Neuronal stem cell (in vitro differentiated cells): ENCODE data around the gene MYO15B.

Experiments used
- DNase-seq: peaks from one replicate; pipeline ENCODE4 v3.0.0-alpha.2; 2013; ENCODE audit warnings: low spot score
- H2AFZ ChIP-seq: one replicate; pipeline ENCODE4 v1.6.1; 2013; ENCODE audit warnings: mild to moderate bottlenecking, low read length, inconsistent platforms
- H2AK5ac ChIP-seq: 2 replicates; pipeline ENCODE4 v1.6.1; 2013; ENCODE audit warnings: low read depth, mild to moderate bottlenecking, inconsistent platforms, low read length, moderate library complexity, mixed read lengths
- H2BK120ac ChIP-seq: 2 replicates; pipeline ENCODE4 v1.6.1; 2013; ENCODE audit warnings: low read depth, mild to moderate bottlenecking, inconsistent platforms, low read length, moderate library complexity, mixed read lengths
- H2BK12ac ChIP-seq: one replicate; pipeline ENCODE4 v1.6.1; 2013; ENCODE audit warnings: low read length, inconsistent platforms
- H2BK15ac ChIP-seq: 2 replicates; pipeline ENCODE4 v1.6.1; 2013; ENCODE audit warnings: mild to moderate bottlenecking, low read length, inconsistent platforms, mixed read lengths
- H2BK5ac ChIP-seq: one replicate; pipeline ENCODE4 v1.6.1; 2013; ENCODE audit warnings: inconsistent platforms, mild to moderate bottlenecking, low read length, moderate library complexity
- H3K14ac ChIP-seq: one replicate; pipeline ENCODE4 v1.6.1; 2013; ENCODE audit warnings: low read length, inconsistent platforms
- H3K18ac ChIP-seq: 2 replicates; pipeline ENCODE4 v1.6.1; 2013; ENCODE audit warnings: low read length, inconsistent platforms
- H3K23ac ChIP-seq: 2 replicates; pipeline ENCODE4 v1.6.1; 2013; ENCODE audit warnings: low read depth, mild to moderate bottlenecking, mixed read lengths, low read length, inconsistent platforms; ENCODE audit not compliant: poor library complexity
- H3K27ac ChIP-seq: replicated peaks from 3 replicates; pipeline ENCODE4 v1.5.1; 2013; ENCODE audit warnings: low read length, inconsistent platforms
- H3K27me3 ChIP-seq, 3 experiments: 2 replicates each; pipeline ENCODE4 v1.6.1; 2013; ENCODE audit warnings: low read length in 3 of 3, mild to moderate bottlenecking in 2 of 3, inconsistent platforms in 1 of 3, low read depth in 1 of 3, mixed read lengths in 1 of 3, moderate library complexity in 1 of 3; ENCODE audit not compliant: control insufficient read depth in 3 of 3, insufficient read depth in 3 of 3
- H3K36me3 ChIP-seq, 2 donors: replicated peaks in 1 of 2; 2 replicates each; pipeline ENCODE4 v1.6.1; 2013; ENCODE audit warnings: low read length in 2 of 2; ENCODE audit not compliant: control insufficient read depth in 2 of 2, insufficient read depth in 2 of 2
- H3K4ac ChIP-seq: 2 replicates; pipeline ENCODE4 v1.6.1; 2013; ENCODE audit warnings: inconsistent platforms, mild to moderate bottlenecking, low read length, moderate library complexity
- H3K4me1 ChIP-seq, 2 donors: 1 replicate in 1 of 2; 2 replicates in 1 of 2; pipeline ENCODE4 v1.6.1; 2013; ENCODE audit warnings: low read length in 2 of 2, low read depth in 1 of 2; ENCODE audit not compliant: control insufficient read depth in 2 of 2, insufficient read depth in 1 of 2
- H3K4me2 ChIP-seq: one replicate; pipeline ENCODE4 v1.6.1; 2013; ENCODE audit warnings: mild to moderate bottlenecking, low read length, inconsistent platforms; ENCODE audit not compliant: insufficient read depth, poor library complexity, severe bottlenecking
- H3K4me3 ChIP-seq, 2 donors: 2 replicates each; pipeline ENCODE4 v1.5.1; 2013; ENCODE audit warnings: low read length in 2 of 2, mild to moderate bottlenecking in 2 of 2, inconsistent platforms in 1 of 2, moderate library complexity in 1 of 2
- H3K79me1 ChIP-seq: one replicate; pipeline ENCODE4 v1.6.1; 2013; ENCODE audit warnings: low read depth, mild to moderate bottlenecking, inconsistent platforms, low read length, moderate library complexity
- H3K9ac ChIP-seq: one replicate; pipeline ENCODE4 v1.6.1; 2013; ENCODE audit warnings: mild to moderate bottlenecking, low read depth, low read length, inconsistent platforms; ENCODE audit not compliant: poor library complexity
- H3K9me3 ChIP-seq, 2 donors: replicated peaks in 1 of 2; 2 replicates each; pipeline versions ENCODE3 to v1.6.1; 2013; ENCODE audit warnings: low read length in 2 of 2, mild to moderate bottlenecking in 2 of 2, inconsistent platforms in 1 of 2, low read depth in 1 of 2, mixed read lengths in 1 of 2, moderate library complexity in 1 of 2; ENCODE audit not compliant: control insufficient read depth in 2 of 2, insufficient read depth in 1 of 2
- H4K8ac ChIP-seq: one replicate; pipeline ENCODE4 v1.6.1; 2013; ENCODE audit warnings: low read depth, mild to moderate bottlenecking, inconsistent platforms, low read length, moderate library complexity
- H4K91ac ChIP-seq: one replicate; pipeline ENCODE4 v1.6.1; 2013; ENCODE audit warnings: low read length, low read depth, mild to moderate bottlenecking, inconsistent platforms; ENCODE audit not compliant: poor library complexity
- WGBS, 2 donors: extraction: QIAGEN DNeasy Blood & Tissue Kit; methylation state at CpG; one replicate each; pipeline ENCODE4 v1.1.7; 2013; ENCODE audit warnings: missing lambda C conversion rate in 2 of 2, mixed read lengths in 1 of 2; ENCODE audit not compliant: insufficient read length in 2 of 2, insufficient replicate concordance in 1 of 2; ENCODE audit errors: extremely low coverage in 2 of 2; 5-methylcytosine and 5-hydroxymethylcytosine counted together

Gene MYO15B

GRCh38 chr17:75635610-75636202, 48.1 kb downstream of the MYO15B start:
- peaks cover 2% of the 10 kb centered on the region for H3K79me1 ChIP-seq
- H3K9ac ChIP-seq, result peak overlapping the region; percentile 51
- DNase-seq, result no peak
- H3K23ac ChIP-seq, result peak overlapping the region; percentile 25
- no peak overlapping the region for H3K4me2 ChIP-seq
- WGBS, 2 donors, result no CpG with 5 or more reads among the region's 16 CpGs
- H2BK5ac ChIP-seq, result no peak overlapping the region
- H3K27ac ChIP-seq, result no peak overlapping the region
- peaks cover 24 to 25% of the 10 kb centered on the region in 2 donors for H3K4me1 ChIP-seq
- H3K4ac ChIP-seq, result no peak overlapping the region
- no peak overlapping the region for H3K14ac ChIP-seq
- H2AFZ ChIP-seq, result no peak overlapping the region
- peak overlapping the region; percentile 53 for H2AK5ac ChIP-seq
- H3K18ac ChIP-seq, result no peak overlapping the region
- no peak overlapping the region for H2BK12ac ChIP-seq
- H2BK15ac ChIP-seq, result no peak overlapping the region
- no peaks in the 10 kb centered on the region for H3K9me3 ChIP-seq
- H3K36me3 ChIP-seq, result peaks cover 3 to 6% of the 10 kb centered on the region in 2 donors
- H3K27me3 ChIP-seq, result no peaks in the 10 kb centered on the region
- H2BK120ac ChIP-seq, result no peak overlapping the region
- no peak overlapping the region for H4K91ac ChIP-seq
- no peak overlapping the region for H4K8ac ChIP-seq
- no peak overlapping the region for H3K4me3 ChIP-seq

DNA sequence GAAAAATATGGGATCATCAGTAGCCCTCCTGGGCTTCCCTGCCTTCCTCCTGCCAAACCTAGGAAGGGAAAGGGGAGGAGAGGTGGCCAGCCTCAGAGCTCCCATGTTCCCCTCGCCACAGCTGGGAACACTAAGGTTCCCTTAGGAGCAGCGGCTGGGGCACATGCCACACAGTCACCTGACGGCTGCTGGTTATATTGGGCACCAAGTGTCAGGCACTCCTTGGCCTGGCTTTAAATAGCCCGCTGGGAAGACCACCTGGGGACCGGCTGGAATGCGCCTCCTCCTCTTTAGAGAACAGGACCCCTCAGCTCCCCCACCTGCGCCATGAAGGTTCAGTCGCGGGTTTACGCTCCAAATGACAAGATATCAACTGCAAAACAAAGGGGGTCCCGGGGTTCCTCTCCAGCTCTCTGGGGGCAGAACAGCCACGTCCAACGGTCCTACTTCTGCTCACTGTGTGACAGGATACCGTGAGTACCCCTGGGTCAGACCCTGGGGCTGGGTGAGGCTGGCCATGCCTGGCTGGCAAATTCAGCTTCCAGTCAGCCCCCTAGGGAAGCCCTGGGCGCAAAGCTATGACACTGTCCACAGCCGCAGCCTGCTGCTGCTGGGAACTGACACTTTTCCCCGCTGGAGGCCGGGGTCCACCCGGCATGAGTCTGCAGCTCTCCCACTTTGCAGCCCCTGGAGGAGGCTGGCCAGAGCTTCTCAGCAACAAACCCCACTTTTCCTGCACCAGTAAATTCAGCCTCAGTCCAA, 49.0 kb downstream of the MYO15B start:
- Histone ChIP-seq H3K27me3 (no peaks in the 10 kb centered on the region), H2BK5ac (no peak overlapping the region), H3K4me1 (peaks cover 24 to 25% of the 10 kb centered on the region in 2 donors), H4K8ac (no peak overlapping the region), H2BK12ac (no peak overlapping the region), H3K4me3 (no peak overlapping the region), H3K4me2 (no peak overlapping the region), H3K14ac (no peak overlapping the region), H2BK120ac (no peak overlapping the region), H4K91ac (no peak overlapping the region), H2AK5ac (no peak overlapping the region), H3K9me3 (peaks cover 0 to 2% of the 10 kb centered on the region in 2 donors), H3K36me3 (peaks cover 3 to 6% of the 10 kb centered on the region in 2 donors), H2AFZ (no peak overlapping the region), H3K23ac (peak overlapping the region; percentile 38), H3K79me1 (peaks cover 3% of the 10 kb centered on the region), H2BK15ac (no peak overlapping the region), H3K4ac (no peak overlapping the region), H3K9ac (no peak overlapping the region), H3K27ac (no peak overlapping the region), H3K18ac (no peak overlapping the region)
- DNase-seq, result no peak
- no CpG with 5 or more reads among the region's 19 CpGs for WGBS, 2 donors

GRCh38 chr17:75637143-75637538, 49.5 kb downstream of the MYO15B start:
- H4K8ac ChIP-seq, result no peak overlapping the region
- H3K79me1 ChIP-seq, result peaks cover 3% of the 10 kb centered on the region
- no peak overlapping the region for H2BK15ac ChIP-seq
- no peak overlapping the region for H3K4ac ChIP-seq
- H2BK12ac ChIP-seq, result peak overlapping the region; percentile 63
- no peak overlapping the region for H3K27ac ChIP-seq
- peaks cover 0 to 2% of the 10 kb centered on the region in 2 donors for H3K9me3 ChIP-seq
- no peak for DNase-seq
- H2AK5ac ChIP-seq, result no peak overlapping the region
- H3K4me2 ChIP-seq, result no peak overlapping the region
- no peak overlapping the region for H2BK5ac ChIP-seq
- H2BK120ac ChIP-seq, result no peak overlapping the region
- peaks cover 24 to 25% of the 10 kb centered on the region in 2 donors for H3K4me1 ChIP-seq
- no peak overlapping the region for H3K4me3 ChIP-seq
- peak overlapping the region; percentile 50 for H3K14ac ChIP-seq
- H3K27me3 ChIP-seq, result no peaks in the 10 kb centered on the region
- H4K91ac ChIP-seq, result no peak overlapping the region
- H3K9ac ChIP-seq, result no peak overlapping the region
- H3K18ac ChIP-seq, result peak overlapping the region; percentile 19
- WGBS, 2 donors, result no CpG with 5 or more reads among the region's 13 CpGs
- H2AFZ ChIP-seq, result no peak overlapping the region
- H3K36me3 ChIP-seq, result peaks cover under 1 to 6% of the 10 kb centered on the region in 2 donors
- no peak overlapping the region for H3K23ac ChIP-seq

DNA sequence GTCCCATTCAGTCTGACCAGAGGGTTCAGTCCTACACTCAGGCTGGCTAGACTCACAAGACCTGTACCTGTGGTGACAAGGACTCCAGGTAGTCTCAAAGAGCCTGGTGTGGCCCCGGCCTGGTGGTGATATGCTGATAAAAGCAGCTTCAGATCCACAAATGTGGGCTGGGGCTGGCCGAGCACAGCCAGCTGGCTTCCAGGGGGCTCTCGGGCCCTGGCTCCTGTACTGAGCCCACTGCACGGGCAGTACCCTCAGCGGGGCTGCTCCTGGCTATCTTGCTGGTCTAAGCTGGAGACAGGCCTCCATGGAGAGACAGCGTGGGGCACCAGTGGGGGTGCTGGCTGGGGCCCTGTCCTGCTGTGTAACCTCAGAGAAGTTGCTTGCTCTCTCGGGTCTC, 50.0 kb downstream of the MYO15B start:
- Histone ChIP-seq H4K8ac (no peak overlapping the region), H2BK120ac (no peak overlapping the region), H3K4me2 (no peak overlapping the region), H2AFZ (no peak overlapping the region), H2BK15ac (no peak overlapping the region), H3K9ac (no peak overlapping the region), H2BK5ac (no peak overlapping the region), H3K9me3 (peaks cover 0 to 2% of the 10 kb centered on the region in 2 donors), H3K4ac (no peak overlapping the region), H3K23ac (no peak overlapping the region), H3K14ac (no peak overlapping the region), H2AK5ac (no peak overlapping the region), H2BK12ac (peak overlapping the region; percentile 63), H3K4me3 (no peak overlapping the region), H3K18ac (no peak overlapping the region), H3K27ac (no peak overlapping the region), H3K36me3 (peaks cover 0 to 6% of the 10 kb centered on the region in 2 donors), H3K27me3 (no peaks in the 10 kb centered on the region), H4K91ac (no peak overlapping the region), H3K79me1 (peaks cover 3% of the 10 kb centered on the region), H3K4me1 (peaks cover 24 to 25% of the 10 kb centered on the region in 2 donors)
- no CpG with 5 or more reads among the region's 7 CpGs for WGBS, 2 donors
- DNase-seq, result no peak
